Tibial nerve (tissue), 4 donors: ENCODE results near the gene RUNX3. TPM values are rescaled to one million over a fixed set of nuclear protein-coding genes. Genes with fewer than 3 reads are reported as not detected.

ENCODE experiments used
- DNase-seq, 2 donors: peaks; one replicate each; pipeline ENCODE4 v3.0.0-alpha.2; 2019; ENCODE audit warnings: low spot score in 2 of 2
- H3K27ac ChIP-seq, 4 donors: fragments of 200-600 bp; sonication (generic) in 3 of 4; one replicate each; pipeline ENCODE4 v1.5.1; 2017 to 2019; ENCODE audit warnings: mild to moderate bottlenecking in 1 of 4
- H3K27me3 ChIP-seq, 2 donors: fragments of 200-600 bp; sonication (generic) in 1 of 2; one replicate each; pipeline versions ENCODE4 v1.5.1 to v1.6.0; 2017 to 2019
- H3K36me3 ChIP-seq, 3 donors: fragments of 200-600 bp; sonication (generic); one replicate each; pipeline ENCODE4 v1.5.1; 2018 to 2019
- H3K4me1 ChIP-seq, 4 donors: fragments of 200-600 bp; sonication (generic) in 3 of 4; one replicate each; pipeline ENCODE4 v1.5.1; 2017 to 2019
- H3K4me3 ChIP-seq, 4 donors: fragments of 200-600 bp; sonication (generic) in 3 of 4; one replicate each; pipeline ENCODE4 v1.5.1; 2017 to 2019; ENCODE audit warnings: mild to moderate bottlenecking in 1 of 4, moderate library complexity in 1 of 4
- H3K9me3 ChIP-seq, 4 donors: fragments of 200-600 bp; sonication (generic) in 3 of 4; one replicate each; pipeline ENCODE4 v1.5.1; 2017 to 2019
- CTCF ChIP-seq, 5 experiments: fragments of 200-600 bp in 3 of 5; fragments of 450-650 bp in 2 of 5; sonication (generic) in 3 of 5; IDR thresholded peaks; one replicate each; pipeline ENCODE4 v1.5.1; 2016 to 2019; ENCODE audit warnings: antibody characterized with exemption in 5 of 5, mild to moderate bottlenecking in 3 of 5, moderate library complexity in 2 of 5
- EP300 ChIP-seq, 2 donors: sonication (generic); formaldehyde crosslinking; IDR thresholded peaks; one replicate each; pipeline ENCODE4 v1.6.1; 2017; ENCODE audit warnings: antibody characterized with exemption in 2 of 2, mild to moderate bottlenecking in 1 of 2
- POLR2A ChIP-seq, 2 donors: fragments of 450-650 bp; IDR thresholded peaks; one replicate each; pipeline ENCODE4 v1.6.1; 2017; ENCODE audit warnings: antibody characterized with exemption in 2 of 2, mild to moderate bottlenecking in 2 of 2, moderate library complexity in 2 of 2
- WGBS, 2 donors: methylation state at CpG; one replicate each; pipeline ENCODE4 v1.1.5; 2018; 5-methylcytosine and 5-hydroxymethylcytosine counted together
- total RNA-seq, 4 donors: library from RNA; depleted of rRNA; stranded (reverse); fragments of >200 nt; gene quantifications; one replicate each; pipeline ENCODE4 v1.1.0, GENCODE V29; 2016

RUNX3 gene
- total RNA-seq, 4 donors from 2014 or later, result 0.22 to 3.3 (median 1.2) TPM

- H3K9me3 ChIP-seq, result no peaks in the 10 kb centered on the region
- H3K4me1 ChIP-seq, result peaks cover 0 to 37% (median 15%) of the 10 kb centered on the region in 4 donors
- no peak overlapping the region for H3K27ac ChIP-seq
- peaks cover 0 to 75% of the 10 kb centered on the region in 2 donors for H3K27me3 ChIP-seq
- WGBS, 2 donors, result 26 to 49% methylated on average over 9 to 10 of the region's 10 CpGs
- H3K36me3 ChIP-seq, result no peaks in the 10 kb centered on the region
- no peak for DNase-seq
- no peak overlapping the region for H3K4me3 ChIP-seq
- TF ChIP-seq CTCF (IDR thresholded peaks at IDR 0.05) (no peak), EP300 (IDR thresholded peaks at IDR 0.05) (no peak), POLR2A (IDR thresholded peaks at IDR 0.05) (no peak)
Measured at GRCh38 chr1:24925963-24926362, 4.1 kb downstream of the RUNX3 start.

DNA sequence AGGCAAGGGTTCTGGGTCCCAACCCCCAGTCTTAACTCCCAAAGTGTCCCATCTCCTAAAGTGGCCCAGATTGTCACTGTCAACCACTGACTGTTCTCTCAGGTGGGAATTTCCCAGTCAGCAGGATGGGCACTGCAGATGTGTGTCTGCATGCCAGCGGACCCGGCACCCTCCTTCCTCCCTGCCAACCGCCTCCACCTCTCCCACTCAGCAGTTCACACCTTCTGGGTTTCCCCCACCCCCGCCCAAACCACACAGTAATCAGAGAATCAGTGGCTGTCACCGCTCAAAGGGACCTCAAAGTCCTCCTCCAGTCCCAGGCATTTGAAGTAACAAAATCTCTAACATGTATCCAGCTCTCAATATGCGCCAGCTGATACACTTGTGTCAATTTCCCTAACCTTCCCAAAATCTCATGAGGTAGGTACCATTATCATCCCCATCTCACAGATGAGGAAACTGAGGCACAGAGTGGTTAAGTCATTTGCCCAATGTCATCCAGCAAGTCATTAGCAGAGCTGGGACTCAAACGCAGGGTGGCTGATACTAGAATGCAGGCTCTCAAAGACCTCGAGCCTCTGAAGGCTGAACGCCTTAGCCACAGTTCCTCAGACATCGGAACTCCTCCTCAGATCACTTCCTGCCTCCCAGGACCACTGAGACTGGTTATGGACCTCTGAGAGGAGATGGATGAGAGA, 4.8 kb downstream of the RUNX3 start:
- peaks cover 0 to 30% (median 14%) of the 10 kb centered on the region in 4 donors for H3K4me1 ChIP-seq
- H3K27me3 ChIP-seq, result peaks cover 0 to 68% of the 10 kb centered on the region in 2 donors
- H3K4me3 ChIP-seq, result no peak overlapping the region
- no peaks in the 10 kb centered on the region for H3K36me3 ChIP-seq
- DNase-seq, result no peak
- H3K27ac ChIP-seq, result no peak overlapping the region
- WGBS, 2 donors, result 58 to 59% methylated on average over 10 of the region's 10 CpGs
- no peaks in the 10 kb centered on the region for H3K9me3 ChIP-seq
- TF ChIP-seq EP300 (IDR thresholded peaks at IDR 0.05) (no peak), POLR2A (IDR thresholded peaks at IDR 0.05) (no peak), CTCF (IDR thresholded peaks at IDR 0.05) (no peak)

- DNase-seq, result no peak
- no peak overlapping the region for H3K27ac ChIP-seq
- TF ChIP-seq CTCF (IDR thresholded peaks at IDR 0.05) (no peak), POLR2A (IDR thresholded peaks at IDR 0.05) (no peak), EP300 (IDR thresholded peaks at IDR 0.05) (no peak)
- H3K9me3 ChIP-seq, result no peaks in the 10 kb centered on the region
- H3K27me3 ChIP-seq, result peaks cover 0 to 57% of the 10 kb centered on the region in 2 donors
- peaks cover 0 to 24% (median 12%) of the 10 kb centered on the region in 4 donors for H3K4me1 ChIP-seq
- H3K36me3 ChIP-seq, result no peaks in the 10 kb centered on the region
- H3K4me3 ChIP-seq, result no peak overlapping the region
- WGBS, 2 donors, result 66 to 79% methylated on average over 15 of the region's 15 CpGs
Measured at GRCh38 chr1:24923485-24924113, 6.5 kb downstream of the RUNX3 start.

GRCh38 chr1:24921938-24922662, 8.0 kb downstream of the RUNX3 start:
- peaks cover 0 to 18% (median 9%) of the 10 kb centered on the region in 4 donors for H3K4me1 ChIP-seq
- 92 to 94% methylated on average over 9 of the region's 9 CpGs for WGBS, 2 donors
- H3K4me3 ChIP-seq, result no peak overlapping the region
- peaks cover 0 to 42% of the 10 kb centered on the region in 2 donors for H3K27me3 ChIP-seq
- no peak overlapping the region for H3K27ac ChIP-seq
- no peaks in the 10 kb centered on the region for H3K9me3 ChIP-seq
- DNase-seq, result no peak
- H3K36me3 ChIP-seq, result no peaks in the 10 kb centered on the region
- no peak for TF ChIP-seq POLR2A (IDR thresholded peaks at IDR 0.05)
- TF ChIP-seq CTCF (IDR thresholded peaks at IDR 0.05), result no peak
- no peak for TF ChIP-seq EP300 (IDR thresholded peaks at IDR 0.05)

DNA sequence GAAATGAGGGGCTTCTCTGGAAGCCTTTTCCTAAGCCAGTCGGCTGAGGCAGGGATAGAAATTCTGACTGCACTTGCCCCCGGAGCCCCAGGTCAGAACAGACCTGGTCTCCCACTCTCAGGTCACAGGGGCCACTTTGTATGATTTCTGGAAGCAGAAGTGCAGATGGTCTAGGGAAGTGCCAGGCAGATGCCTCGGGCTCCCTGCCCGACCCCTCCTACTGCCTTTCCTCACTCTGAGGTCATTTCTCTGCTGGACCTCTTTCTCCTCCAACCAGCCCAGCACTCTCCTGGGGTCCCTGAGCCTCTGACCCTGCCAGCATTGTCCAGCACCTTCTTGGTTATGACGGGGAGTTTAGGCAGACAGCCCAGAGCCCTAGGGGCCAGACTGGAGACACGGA, 8.7 kb downstream of the RUNX3 start:
- WGBS, 2 donors, result 66 to 77% methylated on average over 5 to 6 of the region's 6 CpGs
- TF ChIP-seq POLR2A (IDR thresholded peaks at IDR 0.05) (no peak), EP300 (IDR thresholded peaks at IDR 0.05) (no peak), CTCF (IDR thresholded peaks at IDR 0.05) (no peak)
- Histone ChIP-seq H3K36me3 (no peaks in the 10 kb centered on the region), H3K4me3 (no peak overlapping the region), H3K4me1 (peaks cover 0 to 15% (median 6%) of the 10 kb centered on the region in 4 donors), H3K27me3 (peaks cover 0 to 35% of the 10 kb centered on the region in 2 donors), H3K27ac (no peak overlapping the region), H3K9me3 (no peaks in the 10 kb centered on the region)
- DNase-seq, result no peak
